ENCODE measurements around the gene UBC. TPM values are rescaled to one million over a fixed set of nuclear protein-coding genes. Genes with fewer than 3 reads are reported as not detected.

UBC gene
- total and polyA plus RNA-seq, 9 of the 15 experiments (the other 6 are each of a cell fraction or from before 2014, with no cell fraction given) = 533 to 1,153 (median 813) TPM

GRCh38 chr12:124863416-124864325 lies 50.8 kb downstream of the UBC start, which contains the start of gene SCARB1 (continued):
- TF ChIP-seq RERE (CRISPR knock-in tag; IDR thresholded peaks at IDR 0.05; ENCODE audit: borderline replicate concordance) (no peak), CBFA2T3 (IDR thresholded peaks at IDR 0.05) (no peak), POLR2AphosphoS5 (IDR thresholded peaks at IDR 0.05; ENCODE audit: control insufficient read depth, insufficient read depth, low read depth, low read length) (peak; percentile 70), RBM22 (IDR thresholded peaks at IDR 0.05; ENCODE audit: low read depth, low read length, poor library complexity, severe bottlenecking) (no peak), IRF9 (tag; IDR thresholded peaks at IDR 0.05) (no peak), ZNF407 (IDR thresholded peaks at IDR 0.05; ENCODE audit: low read depth) (no peak), EP400 (IDR thresholded peaks at IDR 0.05) (peak; percentile 87), KDM1A (IDR thresholded peaks at IDR 0.05) (no peak), ZSCAN32 (CRISPR knock-in tag; IDR thresholded peaks at IDR 0.05) (no peak), THRB (CRISPR knock-in tag; conservative IDR thresholded peaks at IDR 0.05) (peak; percentile 60)

Measured in K562 (cell line).